ENCODE data around the gene PIP5K1B. TPM values are rescaled to one million over a fixed set of nuclear protein-coding genes. Genes with fewer than 3 reads are reported as not detected.
"Not testable (repeated sequence)": the region's sequence is repeated elsewhere in the genome, so short reads cannot be mapped to it uniquely, and the experiment has no call there.

The PIP5K1B gene, protein sequence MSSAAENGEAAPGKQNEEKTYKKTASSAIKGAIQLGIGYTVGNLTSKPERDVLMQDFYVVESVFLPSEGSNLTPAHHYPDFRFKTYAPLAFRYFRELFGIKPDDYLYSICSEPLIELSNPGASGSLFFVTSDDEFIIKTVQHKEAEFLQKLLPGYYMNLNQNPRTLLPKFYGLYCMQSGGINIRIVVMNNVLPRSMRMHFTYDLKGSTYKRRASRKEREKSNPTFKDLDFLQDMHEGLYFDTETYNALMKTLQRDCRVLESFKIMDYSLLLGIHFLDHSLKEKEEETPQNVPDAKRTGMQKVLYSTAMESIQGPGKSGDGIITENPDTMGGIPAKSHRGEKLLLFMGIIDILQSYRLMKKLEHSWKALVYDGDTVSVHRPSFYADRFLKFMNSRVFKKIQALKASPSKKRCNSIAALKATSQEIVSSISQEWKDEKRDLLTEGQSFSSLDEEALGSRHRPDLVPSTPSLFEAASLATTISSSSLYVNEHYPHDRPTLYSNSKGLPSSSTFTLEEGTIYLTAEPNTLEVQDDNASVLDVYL
- total RNA-seq (2014; rRNA removed; shearing (Covaris generic)): 1.1 and 1.2 TPM in 2 replicates

DNA sequence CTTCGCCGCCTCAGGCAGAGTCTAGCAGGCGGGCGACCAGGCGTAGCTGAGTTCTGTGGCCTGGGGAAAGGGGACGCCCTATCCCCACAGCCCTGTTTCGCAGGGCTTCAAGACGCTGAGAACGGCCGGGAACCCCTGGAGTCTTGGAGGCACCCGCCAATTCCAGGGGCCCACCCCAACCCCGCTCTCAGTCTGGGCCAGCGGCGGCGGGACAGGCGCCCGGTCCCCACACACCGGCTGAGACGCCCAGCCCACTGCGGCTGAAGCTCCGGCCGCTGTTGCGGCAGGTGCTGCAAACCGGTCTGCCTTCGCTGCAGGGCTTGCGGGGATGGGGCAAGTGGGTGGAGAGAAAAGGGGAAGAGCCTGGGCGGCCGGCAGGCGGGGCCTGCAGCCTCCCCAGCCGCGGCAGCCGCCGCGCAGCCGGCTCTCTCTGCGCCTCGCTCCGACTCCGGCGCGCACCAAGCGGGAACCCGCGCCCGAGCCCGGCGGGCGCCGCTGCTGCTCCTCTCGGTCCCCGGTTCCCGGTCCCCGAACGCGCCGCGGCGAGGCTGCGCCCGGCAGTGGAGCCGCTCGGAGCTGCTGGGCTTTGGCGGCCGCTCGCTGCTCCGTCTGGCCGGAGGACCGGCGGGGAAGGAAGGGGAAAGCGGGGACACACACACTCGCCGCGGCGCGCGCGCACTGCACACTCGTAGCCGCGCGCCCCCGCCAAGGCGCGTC is at the start of gene PIP5K1B:
TSS of gene PIP5K1B (plus strand) at position 427 of the 717 bp plus-strand sequence. CDS start 117,375 bp downstream, outside the sequence.
- DNase-seq (ENCODE audit: low spot score): peak; percentile 83

DNA sequence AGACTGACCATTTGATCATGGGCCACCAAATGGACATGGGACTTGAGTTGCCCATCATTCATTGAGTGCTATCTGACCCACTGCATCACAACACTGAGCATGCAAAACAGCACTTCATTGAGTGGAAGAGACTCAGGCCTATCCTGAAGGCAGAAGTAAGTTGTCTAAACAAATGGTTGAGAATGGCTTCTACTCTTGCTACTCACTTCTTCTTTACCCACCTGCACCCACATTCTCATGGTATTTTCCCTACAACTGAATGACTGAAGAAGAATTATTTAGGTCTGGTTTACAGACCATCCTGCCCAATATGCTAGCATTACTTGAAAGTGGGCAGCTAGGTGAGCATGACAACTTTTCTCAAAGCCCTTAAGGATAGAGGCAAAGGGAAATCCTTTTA is 41.0 kb upstream of the PIP5K1B start:
- no peak for DNase-seq (ENCODE audit: low spot score)

DNA sequence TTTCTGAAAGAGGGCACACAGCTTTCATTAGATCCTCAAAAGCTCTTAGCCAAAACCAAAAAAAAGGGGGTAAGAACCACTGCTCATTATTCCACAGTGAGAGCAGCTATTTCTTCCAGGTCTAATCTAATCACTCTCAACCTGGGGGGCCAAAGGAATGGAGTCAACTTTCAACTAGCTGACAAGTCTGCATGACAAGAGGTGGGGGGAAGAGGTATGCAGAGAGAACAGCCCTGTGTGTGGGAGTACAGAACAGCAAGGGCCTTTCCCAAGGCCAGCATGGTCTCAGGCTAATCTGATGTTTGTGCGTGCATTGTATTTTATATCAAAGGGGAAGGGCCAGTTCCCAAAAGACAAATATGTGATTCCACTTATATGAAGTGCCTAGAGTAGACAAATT is 36.9 kb upstream of the PIP5K1B start:
- no peak for DNase-seq (ENCODE audit: low spot score)

DNA sequence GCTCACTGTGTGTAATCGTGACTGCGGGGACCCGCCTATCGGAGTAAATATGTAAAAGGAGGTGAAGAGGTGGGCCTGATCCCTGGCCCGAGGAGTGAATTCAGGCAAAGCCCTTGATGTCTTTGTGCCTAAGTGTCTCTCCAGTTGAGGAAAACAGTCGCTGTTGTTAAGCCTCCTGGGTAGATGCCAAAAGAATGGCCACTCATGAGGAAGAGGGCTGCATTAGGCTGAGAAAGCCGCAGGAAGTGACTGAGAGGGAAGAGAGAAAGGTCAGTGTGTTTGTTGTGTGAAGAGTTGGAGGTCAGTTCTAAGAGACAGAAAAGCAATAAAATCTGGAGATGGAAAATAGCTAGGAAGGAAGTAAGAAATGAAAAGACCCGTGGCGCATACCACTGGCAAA is 35.8 kb upstream of the PIP5K1B start:
- DNase-seq (ENCODE audit: low spot score): no peak

DNA sequence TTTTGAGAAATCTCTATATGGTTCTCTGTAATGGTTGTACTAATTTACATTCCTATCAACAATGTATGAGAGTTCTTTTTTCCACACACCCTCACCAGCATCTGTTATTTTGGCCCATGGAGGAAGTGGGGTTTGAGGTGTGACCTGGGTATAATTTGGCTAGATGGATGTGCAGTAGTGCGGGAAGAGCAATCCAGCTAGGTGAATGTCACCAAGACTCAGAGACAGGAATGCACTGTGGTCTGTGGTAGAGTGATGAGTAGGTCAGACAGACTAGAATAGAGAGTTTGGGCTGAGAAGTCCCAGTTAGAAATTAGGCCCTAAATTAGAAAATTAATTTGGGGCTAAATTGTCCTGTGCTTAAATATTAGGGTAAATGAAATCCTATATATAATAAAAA is 32.8 kb upstream of the PIP5K1B start:
- DNase-seq (ENCODE audit: low spot score): no peak

DNA sequence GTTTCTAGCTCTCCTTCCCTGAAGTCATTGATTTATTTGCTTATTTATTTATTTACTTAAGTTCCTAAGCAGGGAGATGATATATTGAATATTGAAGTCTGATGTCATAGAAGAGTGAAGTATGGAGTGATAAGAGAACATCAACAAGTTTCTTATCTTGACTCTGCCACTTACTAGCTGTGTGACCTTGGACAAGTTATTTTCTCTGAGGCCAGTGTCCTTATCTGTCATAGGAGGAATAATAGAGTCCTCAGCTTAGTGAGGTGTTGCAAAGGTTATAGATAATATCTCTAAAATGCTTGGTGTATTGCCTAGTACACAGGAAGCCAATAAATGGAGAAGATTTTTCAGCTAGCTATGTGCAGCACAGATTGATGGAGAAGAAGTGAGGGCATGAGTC is 32.4 kb upstream of the PIP5K1B start:
- DNase-seq (ENCODE audit: low spot score): no peak

DNA sequence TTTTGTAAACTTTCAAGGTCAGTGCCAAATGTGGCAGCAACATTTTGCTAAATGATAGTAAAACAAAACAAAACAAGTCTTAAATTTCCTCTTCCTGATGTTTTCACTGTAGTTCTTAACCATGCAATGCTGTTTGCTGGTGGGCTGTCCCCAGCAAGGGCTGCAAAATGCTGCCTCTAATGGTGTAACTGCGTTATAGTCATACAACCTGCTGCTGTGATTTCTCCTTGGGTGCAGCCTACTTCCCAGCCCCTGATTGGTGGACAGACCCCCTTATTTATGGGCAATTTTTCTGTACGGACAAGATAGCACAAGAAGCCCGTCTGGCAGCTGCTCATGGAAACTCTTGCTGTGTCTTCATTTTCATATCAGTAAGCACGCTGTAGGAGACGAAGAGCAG is 26.6 kb upstream of the PIP5K1B start:
- peak; percentile 26 for DNase-seq (ENCODE audit: low spot score)

DNA sequence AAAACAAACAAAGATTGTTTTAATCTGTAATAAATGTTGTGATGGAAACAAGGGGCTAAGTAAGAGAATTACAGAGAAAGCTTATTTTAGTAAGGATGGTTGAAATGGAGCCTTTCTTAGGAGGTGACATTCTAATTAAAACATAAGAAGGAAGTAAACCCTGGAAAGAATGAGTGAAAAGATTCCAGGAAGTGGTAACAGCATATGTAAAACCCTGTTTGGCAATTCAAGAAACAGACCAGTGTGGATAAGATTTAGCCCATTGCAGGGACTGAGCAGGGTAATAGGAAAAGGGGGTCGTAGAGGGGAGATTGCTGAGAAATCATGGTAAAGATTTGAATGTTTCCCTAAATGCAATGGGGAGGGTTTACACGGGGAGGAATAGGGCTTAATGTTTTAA is 21.6 kb upstream of the PIP5K1B start:
- DNase-seq (ENCODE audit: low spot score): no peak

DNA sequence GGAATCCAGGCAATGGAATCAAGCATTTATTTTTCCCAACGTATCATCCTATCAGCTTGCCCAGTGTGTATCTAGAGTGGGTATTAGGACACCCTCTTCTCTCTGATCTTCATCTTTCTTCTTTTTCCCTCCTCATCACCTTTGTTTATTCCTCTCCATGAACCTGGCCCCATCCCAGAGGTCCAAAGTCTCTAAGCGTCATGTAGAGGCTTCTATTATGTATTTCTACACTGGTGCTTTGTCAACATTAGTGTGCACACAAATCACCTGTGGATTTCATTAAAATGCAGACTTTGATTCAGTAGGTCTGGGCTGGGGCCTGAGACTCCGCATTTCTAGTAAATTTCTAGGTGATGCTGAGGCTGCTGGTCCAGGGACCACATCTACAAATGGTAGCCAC is 19.8 kb upstream of the PIP5K1B start:
- no peak for DNase-seq (ENCODE audit: low spot score)

DNA sequence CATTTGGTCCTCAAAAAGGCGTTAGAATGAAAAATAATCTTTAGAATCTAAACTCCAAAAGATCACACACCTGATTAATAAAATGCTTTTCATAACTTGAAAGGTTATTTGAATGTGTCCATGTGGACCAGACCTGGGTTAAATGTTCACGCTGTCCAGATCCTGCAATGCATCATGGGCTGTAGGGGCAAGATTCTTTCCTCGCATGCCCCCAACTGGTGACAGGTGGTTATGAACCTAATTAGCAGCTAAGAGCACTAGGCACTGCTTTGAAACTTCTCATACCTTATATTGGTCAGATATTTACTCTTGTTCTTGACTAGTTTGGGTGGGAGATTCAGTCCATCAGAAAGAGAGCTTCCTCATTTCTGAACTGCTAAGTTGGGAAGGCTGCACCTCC is 19.3 kb upstream of the PIP5K1B start:
- peak; percentile 68 for DNase-seq (ENCODE audit: low spot score)

DNA sequence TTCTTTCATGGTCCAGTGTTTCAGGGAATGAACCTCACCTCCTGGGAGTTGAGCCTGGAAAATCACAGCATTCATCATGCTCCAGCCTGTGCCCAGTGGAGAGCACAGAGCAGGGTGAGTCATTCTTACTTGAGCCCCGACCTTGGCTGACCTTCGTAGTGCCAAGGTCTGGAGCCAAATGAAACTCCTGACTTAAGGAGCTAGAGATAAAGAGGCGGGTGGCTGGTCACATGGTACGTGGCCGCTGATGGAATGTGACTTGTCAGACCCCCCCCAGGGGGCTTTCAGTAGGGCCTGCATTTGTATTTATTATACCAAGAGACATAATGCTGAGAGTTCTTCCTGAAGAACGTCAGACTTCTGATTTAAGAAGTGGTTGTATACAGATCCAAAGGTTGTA is 15.0 kb upstream of the PIP5K1B start:
- DNase-seq (ENCODE audit: low spot score): no peak

DNA sequence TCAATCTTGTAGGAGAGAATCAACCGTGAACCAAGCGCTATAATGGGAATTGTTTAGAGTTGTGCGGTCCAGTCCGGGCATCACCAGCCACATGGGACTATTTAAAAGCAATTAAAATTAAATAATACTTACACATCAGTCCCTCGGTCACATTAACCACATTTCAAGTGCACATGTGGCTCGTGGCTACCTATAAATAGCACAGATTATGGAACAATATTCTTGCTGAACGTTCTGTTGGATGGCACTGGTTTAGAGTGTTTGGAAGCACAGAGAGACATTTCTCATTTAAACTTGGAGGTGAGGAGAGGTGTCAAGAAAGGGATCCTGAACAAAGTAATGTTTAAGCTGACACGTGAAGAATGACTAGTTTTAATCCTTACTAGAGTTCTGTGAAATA is 12.5 kb upstream of the PIP5K1B start:
- no peak for DNase-seq (ENCODE audit: low spot score)

DNA sequence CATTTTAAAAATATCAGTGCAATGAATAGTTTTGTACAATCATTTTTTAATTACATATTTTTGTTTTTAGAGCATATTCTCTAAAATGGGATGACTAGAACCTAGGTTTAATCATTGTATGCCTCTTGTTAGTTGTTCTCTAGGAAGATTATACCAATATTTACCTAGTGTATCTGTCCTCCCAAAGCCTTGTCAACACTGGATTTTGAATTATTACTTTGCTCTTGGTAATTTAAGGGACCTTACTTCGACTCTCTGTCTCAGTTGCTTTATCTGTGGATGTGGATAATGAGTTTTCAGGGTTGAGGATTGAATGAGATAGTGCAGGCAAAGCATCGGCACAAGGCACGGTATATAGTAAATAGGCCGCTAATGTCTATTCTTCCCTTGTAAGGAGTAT is 10.9 kb upstream of the PIP5K1B start:
- no peak for DNase-seq (ENCODE audit: low spot score)

DNA sequence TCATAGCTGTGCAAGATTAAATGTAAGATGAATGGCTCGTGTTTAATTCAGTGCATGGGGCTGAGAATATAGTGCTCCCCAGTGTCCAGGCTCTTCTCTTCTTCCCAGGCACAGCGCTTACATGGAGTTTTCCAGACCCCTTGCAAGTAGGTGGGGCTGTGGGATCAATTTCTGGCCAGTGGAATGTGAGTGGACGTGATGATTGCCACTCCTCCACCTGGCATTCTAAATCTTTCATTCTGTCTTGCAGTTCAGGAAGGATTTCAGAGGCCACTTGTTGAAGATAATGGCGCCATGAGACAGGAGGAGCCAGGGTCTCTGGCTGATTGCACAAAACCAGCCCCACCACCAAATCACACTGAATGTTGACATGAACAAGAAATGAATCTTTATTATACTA is 7.2 kb upstream of the PIP5K1B start:
- no peak for DNase-seq (ENCODE audit: low spot score)

DNA sequence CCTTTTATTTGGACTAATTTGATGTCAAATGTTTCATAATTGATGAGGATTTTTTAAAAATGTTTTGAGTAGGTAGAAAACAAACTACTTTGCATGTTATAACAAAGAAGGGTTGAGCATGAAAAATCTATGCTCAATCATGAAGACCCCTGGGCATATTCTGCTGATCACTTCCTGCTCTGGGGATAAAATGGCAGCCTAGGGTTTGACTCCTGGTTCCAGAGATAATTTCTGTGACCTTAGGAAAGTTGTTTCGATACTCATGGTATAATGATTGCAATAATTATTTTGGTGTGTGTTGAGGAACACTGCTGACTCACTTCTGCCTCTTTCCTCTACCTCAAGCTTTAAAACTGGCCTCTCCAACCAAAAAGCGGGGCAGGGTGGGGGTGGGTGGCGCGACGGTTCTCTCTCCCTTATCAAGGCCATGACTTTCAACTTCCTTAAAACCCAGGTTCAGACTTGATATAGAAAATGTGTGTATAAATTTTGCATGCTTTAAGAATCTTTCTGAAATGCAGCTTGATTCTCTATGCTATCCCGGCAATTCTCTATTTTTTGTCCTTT is 6.0 kb upstream of the PIP5K1B start:
- DNase-seq (ENCODE audit: low spot score): no peak

DNA sequence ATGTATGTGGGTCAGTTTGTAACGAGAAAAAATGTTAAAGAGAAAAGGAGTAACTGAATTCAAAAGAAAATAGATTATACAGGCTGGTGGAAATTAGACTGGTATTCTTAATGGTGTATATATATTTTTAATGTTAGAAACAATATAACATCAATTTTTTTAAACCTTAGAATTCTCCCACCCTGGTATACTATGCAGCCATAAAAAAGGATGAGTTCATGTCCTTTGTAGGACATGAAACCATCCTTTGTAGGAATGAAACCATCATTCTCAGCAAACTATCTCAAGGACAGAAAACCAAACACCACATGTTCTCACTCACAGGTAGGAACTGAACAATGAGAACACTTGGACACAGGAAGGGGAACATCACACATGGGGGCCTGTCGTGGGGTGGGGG is 5.4 kb upstream of the PIP5K1B start:
- DNase-seq (ENCODE audit: low spot score): not testable (repeated sequence)

DNA sequence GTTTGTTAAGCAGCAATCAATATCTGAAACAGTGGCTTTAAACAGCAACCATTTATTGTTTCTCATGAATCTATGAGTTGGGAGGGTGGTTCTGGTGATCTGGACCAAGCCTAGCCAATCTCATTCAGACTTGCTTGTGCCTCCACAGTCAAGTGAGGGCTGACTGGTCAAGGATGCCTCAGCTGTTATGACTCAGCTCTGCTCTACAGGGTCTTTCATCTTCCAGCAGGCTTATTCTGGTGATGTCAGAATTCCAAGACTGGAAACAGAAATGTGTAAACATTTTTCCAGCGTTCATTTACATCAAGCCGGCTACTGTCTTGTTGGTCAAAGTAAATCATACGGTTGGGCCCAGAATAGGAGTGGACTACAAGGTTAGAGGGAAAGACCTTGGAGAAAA is 2.5 kb upstream of the PIP5K1B start:
- DNase-seq (ENCODE audit: low spot score): no peak

DNA sequence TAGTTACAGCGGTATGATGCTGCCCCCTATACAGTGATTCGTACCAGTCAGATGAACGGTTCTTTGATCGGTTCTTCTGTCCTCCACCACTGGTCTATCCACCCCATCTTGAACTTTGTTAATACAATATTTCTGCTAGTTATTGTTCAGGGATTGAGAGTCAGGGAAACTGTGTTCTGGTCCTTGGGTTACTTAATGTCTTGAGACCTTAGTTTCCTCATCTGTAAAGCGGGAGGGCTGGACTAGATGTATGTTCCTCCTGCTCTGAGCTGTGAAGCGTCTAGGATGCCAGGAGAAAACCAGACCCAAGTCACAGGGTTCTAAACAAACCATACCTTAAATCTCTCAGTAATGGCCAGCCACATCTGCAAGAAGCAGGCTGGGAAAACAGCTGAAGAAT is 1.4 kb upstream of the PIP5K1B start:
- no peak for DNase-seq (ENCODE audit: low spot score)

DNA sequence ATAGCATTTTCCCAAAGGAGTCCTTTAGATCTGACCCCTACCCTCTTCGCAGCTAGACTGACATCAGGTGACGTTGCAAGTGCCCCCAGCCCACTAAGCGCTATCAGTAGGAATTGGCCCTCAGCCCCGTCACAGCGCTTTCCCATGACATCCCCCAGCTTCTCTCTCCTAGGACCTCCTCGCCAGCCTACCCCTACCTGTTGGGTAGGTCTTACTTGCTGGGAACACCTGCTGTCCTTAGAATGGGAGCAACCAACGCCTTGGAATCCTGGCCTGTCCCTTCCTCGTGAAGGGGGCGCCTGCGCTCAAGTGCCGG is 584 bp upstream of the PIP5K1B start:
- DNase-seq (ENCODE audit: low spot score): peak; percentile 7

DNA sequence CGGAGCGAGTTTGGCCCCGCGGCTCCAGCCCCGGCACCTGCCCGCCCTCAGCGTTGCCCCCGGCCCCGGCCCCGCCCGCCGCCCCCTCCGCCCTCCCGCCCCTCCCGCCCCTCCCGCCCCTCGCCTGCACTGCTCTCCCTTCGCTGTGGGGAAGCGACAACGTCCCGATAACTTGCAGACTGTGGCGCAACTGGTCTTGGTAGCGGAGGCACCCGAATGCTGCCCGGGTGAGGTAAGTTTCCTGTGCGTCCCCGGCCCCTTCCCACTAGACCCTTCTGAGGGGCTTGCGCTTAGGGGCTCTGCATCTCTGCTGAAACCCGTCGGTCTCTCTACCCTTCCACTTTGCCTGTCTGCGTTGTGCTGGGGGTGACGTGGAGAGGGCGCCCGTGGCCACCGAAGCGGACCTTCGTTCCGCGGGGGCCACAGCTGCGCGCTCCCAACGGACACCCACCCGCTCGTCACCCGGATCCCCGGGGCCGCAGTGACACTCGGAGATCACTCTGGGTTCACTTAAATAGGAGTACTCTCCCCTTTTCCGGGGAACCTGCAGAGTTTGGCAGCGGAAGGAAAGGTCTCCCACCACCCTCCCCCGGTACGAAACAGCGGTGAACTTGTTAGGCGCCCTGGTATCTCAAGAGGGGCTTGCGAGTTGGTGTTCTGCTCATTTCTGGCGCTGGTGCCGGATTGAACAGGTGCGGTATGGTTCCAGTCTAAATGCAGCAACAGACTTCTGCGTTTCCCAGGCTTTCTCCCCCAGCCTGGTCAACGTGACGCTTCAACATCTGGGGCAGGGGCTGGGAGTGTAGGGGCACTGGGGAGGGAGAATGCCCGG is 707 bp downstream of the PIP5K1B start:
- peak; percentile 32 for DNase-seq (ENCODE audit: low spot score)

DNA sequence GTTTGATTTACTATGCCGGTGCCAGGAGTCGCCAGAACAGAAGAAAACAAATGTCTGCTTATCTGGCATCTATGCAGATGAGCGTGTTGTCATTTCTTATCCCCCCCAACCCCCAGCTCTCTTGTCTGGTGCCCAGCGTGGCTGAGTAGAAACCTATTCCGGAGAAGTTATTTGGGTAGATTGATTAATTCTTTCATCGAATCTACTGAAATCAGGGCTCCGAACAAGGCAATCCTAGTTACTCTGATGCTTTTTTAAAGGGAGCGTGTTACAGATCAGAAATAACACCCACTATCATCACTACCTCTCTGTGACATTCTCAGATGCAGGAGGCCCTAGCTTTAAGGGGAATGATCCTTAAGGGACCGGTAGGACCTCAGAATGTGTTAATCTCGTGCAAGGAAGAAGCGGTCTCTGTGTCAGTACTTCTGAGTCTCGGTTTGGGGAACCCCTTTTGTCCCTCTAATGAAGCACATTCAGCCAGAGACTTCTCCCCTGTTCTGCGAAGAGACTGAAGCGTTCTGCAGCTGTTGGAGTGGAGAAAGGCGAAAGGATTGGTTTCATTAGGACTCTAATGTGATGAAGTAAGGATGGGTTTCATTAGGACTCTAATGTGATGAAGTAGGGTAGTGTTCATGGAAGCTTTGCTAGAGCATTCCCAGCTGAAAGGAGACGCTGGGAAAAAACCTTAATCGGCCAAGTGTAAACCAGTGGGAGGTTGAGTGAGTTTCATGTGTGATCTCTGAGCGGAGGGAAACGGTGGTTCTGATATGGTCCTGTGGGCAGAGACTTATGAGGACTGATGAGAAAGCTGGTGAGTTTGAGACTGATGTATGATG is 1.5 kb downstream of the PIP5K1B start:
- DNase-seq (ENCODE audit: low spot score): peak; percentile 16

All from HT-29 (cell line).